ENCODE measurements around the gene ZC2HC1B.

The ZC2HC1B gene

GRCh38 chr6:143864234-143864633 is at the start of gene ZC2HC1B:
TSS of gene ZC2HC1B (plus strand) at chr6:143864474. CDS start at chr6:143864540, 66 bp downstream.
- no peak for TF ChIP-seq CTCF (IDR thresholded peaks at IDR 0.05; ENCODE audit: insufficient read depth, low read length, poor library complexity, severe bottlenecking)
- Histone ChIP-seq H3K27me3 (replicated peaks; ENCODE audit: control insufficient read depth, insufficient read depth, low read length) (no peaks in the 10 kb centered on the region), H3K36me3 (ENCODE audit: control insufficient read depth, insufficient read depth, low read length) (peaks cover 4% of the 10 kb centered on the region)

GRCh38 chr6:143817621-143818020 is 46.7 kb upstream of the ZC2HC1B start:
- TF ChIP-seq CTCF (IDR thresholded peaks at IDR 0.05; ENCODE audit: insufficient read depth, low read length, poor library complexity, severe bottlenecking), result no peak
- H3K4me3 ChIP-seq (replicated peaks; ENCODE audit: low read depth, low read length), result no peak overlapping the region
- H3K36me3 ChIP-seq (ENCODE audit: control insufficient read depth, insufficient read depth, low read length), result no peaks in the 10 kb centered on the region
- no peaks in the 10 kb centered on the region for H3K27me3 ChIP-seq (replicated peaks; ENCODE audit: control insufficient read depth, insufficient read depth, low read length)
- no peak for DNase-seq (ENCODE audit: extremely low read depth, insufficient read length)

More at GRCh38 chr6:143864234-143864633, at the start of gene ZC2HC1B:
- H3K4me3 ChIP-seq (replicated peaks; ENCODE audit: low read depth, low read length), result no peak within 1 kb of the TSS
- no peak for DNase-seq (ENCODE audit: extremely low read depth, insufficient read length)

GRCh38 chr6:143821359-143821758 is 42.9 kb upstream of the ZC2HC1B start:
- no peaks in the 10 kb centered on the region for H3K27me3 ChIP-seq (replicated peaks; ENCODE audit: control insufficient read depth, insufficient read depth, low read length)
- TF ChIP-seq CTCF (IDR thresholded peaks at IDR 0.05; ENCODE audit: insufficient read depth, low read length, poor library complexity, severe bottlenecking), result no peak
- H3K4me3 ChIP-seq (replicated peaks; ENCODE audit: low read depth, low read length), result no peak overlapping the region
- DNase-seq (ENCODE audit: extremely low read depth, insufficient read length), result no peak
- H3K36me3 ChIP-seq (ENCODE audit: control insufficient read depth, insufficient read depth, low read length), result no peaks in the 10 kb centered on the region

GRCh38 chr6:143822584-143823024 is 41.7 kb upstream of the ZC2HC1B start:
- no peak for TF ChIP-seq CTCF (IDR thresholded peaks at IDR 0.05; ENCODE audit: insufficient read depth, low read length, poor library complexity, severe bottlenecking)
- H3K4me3 ChIP-seq (replicated peaks; ENCODE audit: low read depth, low read length), result no peak overlapping the region
- H3K27me3 ChIP-seq (replicated peaks; ENCODE audit: control insufficient read depth, insufficient read depth, low read length), result no peaks in the 10 kb centered on the region
- H3K36me3 ChIP-seq (ENCODE audit: control insufficient read depth, insufficient read depth, low read length), result no peaks in the 10 kb centered on the region
- DNase-seq (ENCODE audit: extremely low read depth, insufficient read length), result no peak

GRCh38 chr6:143823548-143823947 is 40.7 kb upstream of the ZC2HC1B start:
- H3K27me3 ChIP-seq (replicated peaks; ENCODE audit: control insufficient read depth, insufficient read depth, low read length), result no peaks in the 10 kb centered on the region
- no peak for DNase-seq (ENCODE audit: extremely low read depth, insufficient read length)
- TF ChIP-seq CTCF (IDR thresholded peaks at IDR 0.05; ENCODE audit: insufficient read depth, low read length, poor library complexity, severe bottlenecking), result no peak
- H3K4me3 ChIP-seq (replicated peaks; ENCODE audit: low read depth, low read length), result no peak overlapping the region
- H3K36me3 ChIP-seq (ENCODE audit: control insufficient read depth, insufficient read depth, low read length), result no peaks in the 10 kb centered on the region

GRCh38 chr6:143828572-143828971 is 35.7 kb upstream of the ZC2HC1B start:
- no peaks in the 10 kb centered on the region for H3K27me3 ChIP-seq (replicated peaks; ENCODE audit: control insufficient read depth, insufficient read depth, low read length)
- H3K36me3 ChIP-seq (ENCODE audit: control insufficient read depth, insufficient read depth, low read length), result no peaks in the 10 kb centered on the region
- no peak for TF ChIP-seq CTCF (IDR thresholded peaks at IDR 0.05; ENCODE audit: insufficient read depth, low read length, poor library complexity, severe bottlenecking)
- H3K4me3 ChIP-seq (replicated peaks; ENCODE audit: low read depth, low read length), result no peak overlapping the region
- DNase-seq (ENCODE audit: extremely low read depth, insufficient read length), result no peak

Measured in GM06990 (cell line).